HEK293 (cell line): ENCODE measurements around the gene TCEANC2.

Experiments
- CTCF ChIA-PET: fragments of 350-600 bp; formaldehyde crosslinking; extraction: SDS; loops from one replicate; lab custom pipeline; 2021; ENCODE audit warnings: antibody characterized with exemption; lab: Yijun Ruan, JAX
- POLR2A ChIA-PET: fragments of 300-600 bp; formaldehyde crosslinking; extraction: SDS; loops from one replicate; lab custom pipeline; 2020; ENCODE audit warnings: antibody characterized with exemption, inconsistent platforms; lab: Yijun Ruan, JAX
- H3K27ac ChIP-seq: fragments of 200-500 bp; sonication (Bioruptor generic); 2 replicates; pipeline ENCODE4 v1.5.1; 2014; ENCODE audit warnings: low read depth, low read length, control low read depth, inconsistent platforms; ENCODE audit errors: extremely low read depth
- H3K36me3 ChIP-seq, 2 experiments: fragments of 200-500 bp in 1 of 2; sonication (Bioruptor generic) in 1 of 2; 1 replicate in 1 of 2; 2 replicates in 1 of 2; pipeline ENCODE4 v1.5.1; 2014 to 2017; ENCODE audit warnings: inconsistent platforms in 2 of 2, low read length in 2 of 2; ENCODE audit not compliant: control insufficient read depth in 2 of 2, insufficient read depth in 1 of 2
- H3K4me1 ChIP-seq: fragments of 200-500 bp; sonication (Bioruptor generic); 2 replicates; pipeline ENCODE4 v1.5.1; 2014; ENCODE audit warnings: mild to moderate bottlenecking, low read length, inconsistent platforms; ENCODE audit not compliant: control insufficient read depth, insufficient read depth
- H3K4me3 ChIP-seq: 2 replicates; pipeline ENCODE4 v1.5.1; 2011; ENCODE audit warnings: low read depth, mild to moderate bottlenecking, control low read depth, low read length, moderate library complexity
- H3K9me3 ChIP-seq: fragments of 200-500 bp; sonication (Bioruptor generic); 2 replicates; pipeline ENCODE4 v1.5.1; 2014; ENCODE audit warnings: low read depth, low read length, inconsistent platforms; ENCODE audit not compliant: control insufficient read depth, insufficient read depth
- ZFP69B ChIP-seq: fragments of 450-650 bp; formaldehyde crosslinking; IDR thresholded peaks from 2 replicates; pipeline ENCODE4 v1.5.1; 2016; ENCODE audit warnings: missing biosample characterization, missing genetic modification characterization
- ZIC2 ChIP-seq: fragments of 450-650 bp; formaldehyde crosslinking; IDR thresholded peaks from 2 replicates; pipeline ENCODE4 v1.5.1; 2016; ENCODE audit warnings: missing biosample characterization, missing genetic modification characterization
- ZNF133 ChIP-seq: fragments of 450-650 bp; formaldehyde crosslinking; IDR thresholded peaks from 2 replicates; pipeline ENCODE4 v1.5.1; 2016; ENCODE audit warnings: missing biosample characterization, missing genetic modification characterization
- ZNF23 ChIP-seq: fragments of 450-650 bp; formaldehyde crosslinking; IDR thresholded peaks from 2 replicates; pipeline ENCODE4 v1.5.1; 2016; ENCODE audit warnings: missing biosample characterization, missing genetic modification characterization, borderline replicate concordance
- ZNF239 ChIP-seq: fragments of 450-650 bp; formaldehyde crosslinking; IDR thresholded peaks from 2 replicates; pipeline ENCODE4 v1.5.1; 2016; ENCODE audit warnings: missing biosample characterization, missing genetic modification characterization
- ZNF302 ChIP-seq: fragments of 450-650 bp; formaldehyde crosslinking; IDR thresholded peaks from 2 replicates; pipeline ENCODE4 v1.5.1; 2016; ENCODE audit warnings: missing biosample characterization, missing genetic modification characterization, low read depth
- ZNF366 ChIP-seq: fragments of 450-650 bp; formaldehyde crosslinking; conservative IDR thresholded peaks from 2 replicates; pipeline ENCODE4 v1.5.1; 2016; ENCODE audit warnings: missing biosample characterization, missing genetic modification characterization
- ZNF391 ChIP-seq: fragments of 450-650 bp; formaldehyde crosslinking; IDR thresholded peaks from 2 replicates; pipeline ENCODE4 v1.5.1; 2016; ENCODE audit warnings: low read depth, missing biosample characterization, missing genetic modification characterization, borderline replicate concordance
- ZNF394 ChIP-seq: fragments of 450-650 bp; formaldehyde crosslinking; IDR thresholded peaks from 2 replicates; pipeline ENCODE4 v1.5.1; 2016; ENCODE audit warnings: missing biosample characterization, missing genetic modification characterization, mild to moderate bottlenecking, moderate library complexity, borderline replicate concordance
- ZNF433 ChIP-seq: fragments of 450-650 bp; formaldehyde crosslinking; IDR thresholded peaks from 2 replicates; pipeline ENCODE4 v1.5.1; 2016; ENCODE audit warnings: missing biosample characterization, missing genetic modification characterization, low read depth
- ZNF48 ChIP-seq: fragments of 450-650 bp; formaldehyde crosslinking; IDR thresholded peaks from 2 replicates; pipeline ENCODE4 v1.5.1; 2016; ENCODE audit warnings: missing biosample characterization, missing genetic modification characterization
- ZNF561 ChIP-seq: fragments of 450-650 bp; IDR thresholded peaks from 2 replicates; pipeline ENCODE4 v1.5.1; 2018; ENCODE audit warnings: missing biosample characterization, missing genetic modification characterization, borderline replicate concordance
- ZNF600 ChIP-seq: fragments of 450-650 bp; formaldehyde crosslinking; IDR thresholded peaks from 2 replicates; pipeline ENCODE4 v1.5.1; 2016; ENCODE audit warnings: missing biosample characterization, missing genetic modification characterization
- ZNF768 ChIP-seq: fragments of 450-650 bp; formaldehyde crosslinking; IDR thresholded peaks from 2 replicates; pipeline ENCODE4 v1.5.1; 2018; ENCODE audit warnings: missing biosample characterization, mild to moderate bottlenecking, missing genetic modification characterization
- ZNF792 ChIP-seq: fragments of 450-650 bp; formaldehyde crosslinking; IDR thresholded peaks from 2 replicates; pipeline ENCODE4 v1.5.1; 2016; ENCODE audit warnings: missing biosample characterization, missing genetic modification characterization
- TF ChIP-seq, protein P1 (sequence below): fragments of 450-650 bp; formaldehyde crosslinking; optimal IDR thresholded peaks from 2 replicates; pipeline ENCODE3; 2016; ENCODE audit warnings: missing biosample characterization, mild to moderate bottlenecking, missing genetic modification characterization
- TF ChIP-seq, protein P2 (sequence below): fragments of 450-650 bp; formaldehyde crosslinking; IDR thresholded peaks from 2 replicates; pipeline ENCODE4 v1.5.1; 2016; ENCODE audit warnings: missing biosample characterization, missing genetic modification characterization, low read depth
- TF ChIP-seq, protein P3 (sequence below): fragments of 450-650 bp; formaldehyde crosslinking; IDR thresholded peaks from 2 replicates; pipeline ENCODE4 v1.5.1; 2016; ENCODE audit warnings: missing biosample characterization, missing genetic modification characterization
- TF ChIP-seq, protein P4 (sequence below): fragments of 450-650 bp; formaldehyde crosslinking; IDR thresholded peaks from 2 replicates; pipeline ENCODE4 v1.5.1; 2016; ENCODE audit warnings: missing biosample characterization, missing genetic modification characterization
- TF ChIP-seq, protein P5 (sequence below): fragments of 450-650 bp; formaldehyde crosslinking; IDR thresholded peaks from 2 replicates; pipeline ENCODE4 v1.5.1; 2017; ENCODE audit warnings: missing biosample characterization, missing genetic modification characterization

Gene TCEANC2

DNA sequence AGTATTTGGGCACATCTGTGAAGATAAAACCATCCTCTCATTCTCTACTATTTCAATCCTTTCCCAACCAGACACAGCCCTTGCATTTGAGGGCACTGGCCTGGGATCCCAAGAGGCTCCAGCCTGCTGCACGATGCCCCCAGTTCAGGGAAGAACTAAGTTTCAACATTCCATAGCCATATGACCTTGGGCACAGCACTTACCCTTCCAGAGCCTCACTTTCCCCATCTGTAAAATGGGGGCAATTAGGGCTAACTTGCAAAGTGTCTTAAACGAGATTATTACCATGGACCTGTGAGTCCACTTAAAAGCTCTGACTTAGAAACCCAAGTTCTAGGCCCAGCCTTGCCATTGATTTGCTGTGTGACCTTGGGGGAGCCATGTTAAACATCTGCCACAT lies 76.5 kb downstream of the TCEANC2 start:
- H3K36me3 ChIP-seq = no peaks in the 10 kb centered on the region
- H3K4me3 ChIP-seq = no peak overlapping the region
- POLR2A ChIA-PET = no interaction called here
- CTCF ChIA-PET = interaction anchor here (1.8 kb wide), 1 partner anchor 360 kb away, joined by 3 read pairs; no protein-coding TSS in a partner anchor
- H3K4me1 ChIP-seq = no peaks in the 10 kb centered on the region
- no peaks in the 10 kb centered on the region for H3K9me3 ChIP-seq
- no peak overlapping the region for H3K27ac ChIP-seq
- no peak for TF ChIP-seq ZNF768
- TF ChIP-seq ZNF239 (tag by site-specific recombination) = no peak
- no peak for TF ChIP-seq ZNF133 (tag by site-specific recombination)
- TF ChIP-seq, protein P1, sequence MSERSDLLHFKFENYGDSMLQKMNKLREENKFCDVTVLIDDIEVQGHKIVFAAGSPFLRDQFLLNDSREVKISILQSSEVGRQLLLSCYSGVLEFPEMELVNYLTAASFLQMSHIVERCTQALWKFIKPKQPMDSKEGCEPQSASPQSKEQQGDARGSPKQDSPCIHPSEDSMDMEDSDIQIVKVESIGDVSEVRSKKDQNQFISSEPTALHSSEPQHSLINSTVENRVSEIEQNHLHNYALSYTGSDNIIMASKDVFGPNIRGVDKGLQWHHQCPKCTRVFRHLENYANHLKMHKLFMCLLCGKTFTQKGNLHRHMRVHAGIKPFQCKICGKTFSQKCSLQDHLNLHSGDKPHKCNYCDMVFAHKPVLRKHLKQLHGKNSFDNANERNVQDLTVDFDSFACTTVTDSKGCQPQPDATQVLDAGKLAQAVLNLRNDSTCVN (tag by site-specific recombination) = no peak

DNA sequence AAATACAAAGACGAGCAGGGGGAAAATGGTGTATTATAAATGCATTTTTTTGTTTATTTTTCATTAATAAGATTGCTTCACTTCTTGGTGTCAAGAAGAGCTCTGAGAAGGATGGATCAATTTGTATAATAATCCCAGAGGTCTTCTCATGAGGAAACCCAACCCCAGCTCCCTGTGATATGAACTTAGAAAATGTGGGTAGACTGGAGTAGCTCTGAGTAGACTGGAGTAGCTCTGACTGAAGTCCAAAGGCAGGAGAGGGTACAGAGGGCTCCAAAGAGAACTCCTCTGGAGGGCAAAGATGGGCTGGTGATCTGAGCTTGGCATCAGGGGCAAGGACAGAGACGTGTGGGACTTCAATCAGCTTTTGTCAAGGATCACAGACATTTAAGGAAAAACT lies 78.0 kb downstream of the TCEANC2 start:
- H3K27ac ChIP-seq = no peak overlapping the region
- CTCF ChIA-PET = interaction anchor here (0.7 to 1.9 kb wide), 3 partner anchors 9 to 999 kb away, joined by 3 to 9 read pairs (median 3); no protein-coding TSS in a partner anchor
- TF ChIP-seq, protein P2, sequence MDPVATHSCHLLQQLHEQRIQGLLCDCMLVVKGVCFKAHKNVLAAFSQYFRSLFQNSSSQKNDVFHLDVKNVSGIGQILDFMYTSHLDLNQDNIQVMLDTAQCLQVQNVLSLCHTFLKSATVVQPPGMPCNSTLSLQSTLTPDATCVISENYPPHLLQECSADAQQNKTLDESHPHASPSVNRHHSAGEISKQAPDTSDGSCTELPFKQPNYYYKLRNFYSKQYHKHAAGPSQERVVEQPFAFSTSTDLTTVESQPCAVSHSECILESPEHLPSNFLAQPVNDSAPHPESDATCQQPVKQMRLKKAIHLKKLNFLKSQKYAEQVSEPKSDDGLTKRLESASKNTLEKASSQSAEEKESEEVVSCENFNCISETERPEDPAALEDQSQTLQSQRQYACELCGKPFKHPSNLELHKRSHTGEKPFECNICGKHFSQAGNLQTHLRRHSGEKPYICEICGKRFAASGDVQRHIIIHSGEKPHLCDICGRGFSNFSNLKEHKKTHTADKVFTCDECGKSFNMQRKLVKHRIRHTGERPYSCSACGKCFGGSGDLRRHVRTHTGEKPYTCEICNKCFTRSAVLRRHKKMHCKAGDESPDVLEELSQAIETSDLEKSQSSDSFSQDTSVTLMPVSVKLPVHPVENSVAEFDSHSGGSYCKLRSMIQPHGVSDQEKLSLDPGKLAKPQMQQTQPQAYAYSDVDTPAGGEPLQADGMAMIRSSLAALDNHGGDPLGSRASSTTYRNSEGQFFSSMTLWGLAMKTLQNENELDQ (tag by site-specific recombination) = no peak
- TF ChIP-seq ZNF394 = peak; percentile 74; the same call in 1 of the 2 replicates
- H3K4me1 ChIP-seq = no peaks in the 10 kb centered on the region
- H3K4me3 ChIP-seq = no peak overlapping the region
- H3K36me3 ChIP-seq = no peaks in the 10 kb centered on the region
- POLR2A ChIA-PET = interaction anchor here (0.9 kb wide), 1 partner anchor 69 kb away, joined by 3 read pairs; the partner anchor contains the start of genes CYB5RL and MRPL37
- no peaks in the 10 kb centered on the region for H3K9me3 ChIP-seq

DNA sequence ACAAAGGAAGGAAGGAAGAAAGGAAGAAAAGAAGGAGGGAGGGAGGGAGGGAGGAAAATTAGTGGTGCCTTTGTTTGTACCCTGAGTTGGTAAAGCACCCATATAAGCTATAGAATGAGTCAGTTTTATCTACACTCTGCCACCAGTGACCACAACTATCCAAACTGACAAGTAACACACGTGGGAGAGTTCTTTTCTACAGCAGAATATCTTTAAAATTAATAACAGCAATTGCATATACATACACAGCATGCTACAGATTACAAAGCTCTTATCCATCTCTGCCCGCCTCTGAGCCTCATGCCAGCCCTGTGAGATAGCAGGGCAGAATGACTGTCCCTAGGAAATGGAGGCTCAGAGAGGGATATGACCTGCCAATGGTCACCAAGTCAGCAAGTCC lies 79.1 kb downstream of the TCEANC2 start:
- Histone ChIP-seq H3K36me3 (no peaks in the 10 kb centered on the region), H3K27ac (no peak overlapping the region), H3K9me3 (no peaks in the 10 kb centered on the region), H3K4me1 (no peaks in the 10 kb centered on the region; the same call in 1 of the 2 replicates)
- TF ChIP-seq ZNF391 (tag by site-specific recombination) (no peak), ZNF366 (tag by site-specific recombination) (peak; percentile 71; the same call in 1 of the 2 replicates)
- TF ChIP-seq, all 188 proteins: peak for 1
- no peak overlapping the region for H3K4me3 ChIP-seq
- CTCF ChIA-PET = interaction anchor here (0.6 to 1.9 kb wide), 3 partner anchors 10 to 17 kb away, joined by 3 to 9 read pairs (median 5); no protein-coding TSS in a partner anchor
- POLR2A ChIA-PET = no interaction called here

DNA sequence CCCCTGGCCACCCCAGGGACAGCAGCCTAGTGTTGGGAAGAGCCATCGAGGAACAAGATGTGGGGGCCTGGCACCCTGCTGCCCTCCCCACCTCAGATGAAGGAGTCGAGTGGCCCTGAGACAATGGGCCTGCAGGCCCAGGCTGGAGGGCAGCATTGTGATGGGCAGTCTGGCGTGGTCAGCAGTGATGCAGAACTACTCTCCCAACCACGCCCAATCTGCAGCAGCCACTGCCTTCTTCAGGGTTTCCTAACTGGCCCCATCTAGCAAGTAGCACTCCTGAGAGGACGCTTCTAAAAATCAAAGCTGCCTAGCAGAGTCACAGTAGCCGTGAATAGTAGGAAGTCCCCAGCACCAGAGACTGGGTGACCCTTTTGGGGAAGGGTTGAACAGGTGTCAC lies 80.9 kb downstream of the TCEANC2 start:
- CTCF ChIA-PET = interaction anchor here (1.2 kb wide), 1 partner anchor 52 kb away, joined by 4 read pairs; no protein-coding TSS in a partner anchor
- H3K9me3 ChIP-seq = no peaks in the 10 kb centered on the region
- H3K4me1 ChIP-seq = no peaks in the 10 kb centered on the region; the same call in 1 of the 2 replicates
- POLR2A ChIA-PET = no interaction called here
- no peak overlapping the region for H3K4me3 ChIP-seq
- H3K27ac ChIP-seq = no peak overlapping the region
- no peaks in the 10 kb centered on the region for H3K36me3 ChIP-seq
- TF ChIP-seq ZNF600 (no peak), ZIC2 (tag by site-specific recombination) (no peak), ZNF561 (tag by site-specific recombination) (no peak), ZNF302 (no peak), ZNF433 (no peak), ZNF48 (tag by site-specific recombination) (no peak), ZNF792 (tag by site-specific recombination) (no peak), ZNF23 (no peak), ZFP69B (no peak)
- TF ChIP-seq, protein P3, sequence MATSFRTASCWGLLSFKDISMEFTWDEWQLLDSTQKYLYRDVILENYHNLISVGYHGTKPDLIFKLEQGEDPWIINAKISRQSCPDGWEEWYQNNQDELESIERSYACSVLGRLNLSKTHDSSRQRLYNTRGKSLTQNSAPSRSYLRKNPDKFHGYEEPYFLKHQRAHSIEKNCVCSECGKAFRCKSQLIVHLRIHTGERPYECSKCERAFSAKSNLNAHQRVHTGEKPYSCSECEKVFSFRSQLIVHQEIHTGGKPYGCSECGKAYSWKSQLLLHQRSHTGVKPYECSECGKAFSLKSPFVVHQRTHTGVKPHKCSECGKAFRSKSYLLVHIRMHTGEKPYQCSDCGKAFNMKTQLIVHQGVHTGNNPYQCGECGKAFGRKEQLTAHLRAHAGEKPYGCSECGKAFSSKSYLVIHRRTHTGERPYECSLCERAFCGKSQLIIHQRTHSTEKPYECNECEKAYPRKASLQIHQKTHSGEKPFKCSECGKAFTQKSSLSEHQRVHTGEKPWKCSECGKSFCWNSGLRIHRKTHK (tag by site-specific recombination) = no peak
- TF ChIP-seq, protein P4, sequence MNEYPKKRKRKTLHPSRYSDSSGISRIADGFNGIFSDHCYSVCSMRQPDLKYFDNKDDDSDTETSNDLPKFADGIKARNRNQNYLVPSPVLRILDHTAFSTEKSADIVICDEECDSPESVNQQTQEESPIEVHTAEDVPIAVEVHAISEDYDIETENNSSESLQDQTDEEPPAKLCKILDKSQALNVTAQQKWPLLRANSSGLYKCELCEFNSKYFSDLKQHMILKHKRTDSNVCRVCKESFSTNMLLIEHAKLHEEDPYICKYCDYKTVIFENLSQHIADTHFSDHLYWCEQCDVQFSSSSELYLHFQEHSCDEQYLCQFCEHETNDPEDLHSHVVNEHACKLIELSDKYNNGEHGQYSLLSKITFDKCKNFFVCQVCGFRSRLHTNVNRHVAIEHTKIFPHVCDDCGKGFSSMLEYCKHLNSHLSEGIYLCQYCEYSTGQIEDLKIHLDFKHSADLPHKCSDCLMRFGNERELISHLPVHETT (tag by site-specific recombination) = no peak
- TF ChIP-seq, protein P5, sequence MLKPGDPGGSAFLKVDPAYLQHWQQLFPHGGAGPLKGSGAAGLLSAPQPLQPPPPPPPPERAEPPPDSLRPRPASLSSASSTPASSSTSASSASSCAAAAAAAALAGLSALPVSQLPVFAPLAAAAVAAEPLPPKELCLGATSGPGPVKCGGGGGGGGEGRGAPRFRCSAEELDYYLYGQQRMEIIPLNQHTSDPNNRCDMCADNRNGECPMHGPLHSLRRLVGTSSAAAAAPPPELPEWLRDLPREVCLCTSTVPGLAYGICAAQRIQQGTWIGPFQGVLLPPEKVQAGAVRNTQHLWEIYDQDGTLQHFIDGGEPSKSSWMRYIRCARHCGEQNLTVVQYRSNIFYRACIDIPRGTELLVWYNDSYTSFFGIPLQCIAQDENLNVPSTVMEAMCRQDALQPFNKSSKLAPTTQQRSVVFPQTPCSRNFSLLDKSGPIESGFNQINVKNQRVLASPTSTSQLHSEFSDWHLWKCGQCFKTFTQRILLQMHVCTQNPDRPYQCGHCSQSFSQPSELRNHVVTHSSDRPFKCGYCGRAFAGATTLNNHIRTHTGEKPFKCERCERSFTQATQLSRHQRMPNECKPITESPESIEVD (tag by site-specific recombination) = no peak
